Retinal pigment epithelial cell (primary cell): ENCODE results near the gene CDH19.

Source experiments
- DNase-seq: peaks from one replicate; pipeline ENCODE4 v3.0.0-alpha.2; 2010; ENCODE audit warnings: low read depth
- H3K4me3 ChIP-seq: 2 replicates; pipeline ENCODE4 v1.5.1; 2011; ENCODE audit warnings: mild to moderate bottlenecking, low read length, control low read depth, moderate library complexity
- CTCF ChIP-seq: conservative IDR thresholded peaks from 2 replicates; pipeline ENCODE4 v1.5.1; 2011; ENCODE audit warnings: low read depth, low read length, control low read depth, inconsistent platforms

CDH19 gene

GRCh38 chr18:66566616-66567015, 37.3 kb downstream of the CDH19 start:
- no peak overlapping the region for H3K4me3 ChIP-seq
- TF ChIP-seq CTCF, result no peak
- no peak for DNase-seq

- no peak for DNase-seq
- no peak for TF ChIP-seq CTCF
- no peak overlapping the region for H3K4me3 ChIP-seq
These were observed 39.7 kb downstream of the CDH19 start for GRCh38 chr18:66564236-66564635.

GRCh38 chr18:66562279-66562678, 41.6 kb downstream of the CDH19 start:
- no peak overlapping the region for H3K4me3 ChIP-seq
- no peak for DNase-seq
- no peak for TF ChIP-seq CTCF

GRCh38 chr18:66560094-66560493, 43.8 kb downstream of the CDH19 start:
- TF ChIP-seq CTCF, result peak; percentile 66
- H3K4me3 ChIP-seq, result no peak overlapping the region
- DNase-seq, result no peak

- no peak overlapping the region for H3K4me3 ChIP-seq
- DNase-seq, result no peak
- no peak for TF ChIP-seq CTCF
These were observed 45.1 kb downstream of the CDH19 start for GRCh38 chr18:66558773-66559172.

GRCh38 chr18:66557091-66557490, 46.8 kb downstream of the CDH19 start:
- TF ChIP-seq CTCF, result no peak
- no peak overlapping the region for H3K4me3 ChIP-seq
- DNase-seq, result no peak

GRCh38 chr18:66555585-66555984, 48.3 kb downstream of the CDH19 start:
- no peak for DNase-seq
- no peak for TF ChIP-seq CTCF

More at GRCh38 chr18:66555585-66555984, 48.3 kb downstream of the CDH19 start:
- H3K4me3 ChIP-seq, result no peak overlapping the region
